ENCODE results near the gene MACROD2. TPM values are rescaled to one million over a fixed set of nuclear protein-coding genes. Genes with fewer than 3 reads are reported as not detected.

MACROD2 gene
- total RNA-seq, 2 donors from 2014 or later, result 8.0 to 19.4 TPM

DNA sequence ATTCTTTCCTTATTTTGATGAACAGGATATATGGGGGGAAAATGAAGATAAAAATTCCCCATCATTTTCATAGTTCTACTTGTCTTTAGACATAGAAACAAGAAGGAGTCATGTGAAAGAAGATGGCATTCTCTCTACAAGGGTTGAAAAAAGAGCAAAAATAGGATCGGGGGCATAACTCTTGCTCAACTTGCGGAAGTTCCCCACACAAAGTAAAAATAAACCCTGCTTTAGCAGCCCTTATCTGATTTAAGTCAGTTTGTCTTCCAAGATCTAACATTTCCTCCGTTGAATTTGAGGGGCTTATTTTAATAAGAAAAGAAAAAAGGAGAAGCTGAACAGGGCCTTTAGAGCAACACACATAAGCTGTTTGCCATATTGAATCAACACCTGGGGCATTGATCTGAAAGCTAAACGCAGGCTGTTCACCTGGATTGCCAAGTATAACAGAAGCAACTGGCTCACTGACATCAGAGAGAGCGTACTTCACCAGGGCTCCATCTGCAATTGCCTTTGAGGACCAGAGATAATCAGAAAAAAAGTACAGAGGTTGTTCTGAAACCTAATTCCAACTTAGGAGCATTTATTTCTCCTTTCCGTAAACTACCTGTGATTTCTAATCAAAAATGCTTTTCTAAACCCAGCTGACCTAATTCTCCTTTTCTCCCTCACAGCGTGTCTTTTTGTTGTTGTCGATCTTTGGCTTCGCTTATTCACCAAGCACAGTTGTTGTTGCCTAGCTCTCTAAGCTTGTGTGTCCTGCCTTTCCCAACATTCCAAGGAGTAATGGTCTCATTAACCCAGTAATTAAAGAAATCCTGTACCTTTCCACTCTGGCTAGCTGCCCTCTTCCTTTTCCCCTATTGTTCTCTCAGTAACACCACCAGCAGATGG, 2010.0 kb downstream of the MACROD2 start:
- H3K4me3 ChIP-seq, result no peak overlapping the region
- intact Hi-C loops (cut with DNase I), result no loop called here
- H3K36me3 ChIP-seq, result no peaks in the 10 kb centered on the region
- 74% methylated on average over 9 of the region's 9 CpGs for WGBS
- H3K9me3 ChIP-seq, result no peaks in the 10 kb centered on the region
- H3K27me3 ChIP-seq (replicated peaks; ENCODE audit: insufficient read depth), result no peaks in the 10 kb centered on the region
- TF ChIP-seq POLR2A (IDR thresholded peaks at IDR 0.05) (no peak), POLR2AphosphoS5 (IDR thresholded peaks at IDR 0.05) (no peak), CTCF (IDR thresholded peaks at IDR 0.05) (no peak)
- DNase-seq (ENCODE audit: low spot score), result no peak
- H3K27ac ChIP-seq, result no peak overlapping the region
- no peaks in the 10 kb centered on the region for H3K4me1 ChIP-seq (replicated peaks)

DNA sequence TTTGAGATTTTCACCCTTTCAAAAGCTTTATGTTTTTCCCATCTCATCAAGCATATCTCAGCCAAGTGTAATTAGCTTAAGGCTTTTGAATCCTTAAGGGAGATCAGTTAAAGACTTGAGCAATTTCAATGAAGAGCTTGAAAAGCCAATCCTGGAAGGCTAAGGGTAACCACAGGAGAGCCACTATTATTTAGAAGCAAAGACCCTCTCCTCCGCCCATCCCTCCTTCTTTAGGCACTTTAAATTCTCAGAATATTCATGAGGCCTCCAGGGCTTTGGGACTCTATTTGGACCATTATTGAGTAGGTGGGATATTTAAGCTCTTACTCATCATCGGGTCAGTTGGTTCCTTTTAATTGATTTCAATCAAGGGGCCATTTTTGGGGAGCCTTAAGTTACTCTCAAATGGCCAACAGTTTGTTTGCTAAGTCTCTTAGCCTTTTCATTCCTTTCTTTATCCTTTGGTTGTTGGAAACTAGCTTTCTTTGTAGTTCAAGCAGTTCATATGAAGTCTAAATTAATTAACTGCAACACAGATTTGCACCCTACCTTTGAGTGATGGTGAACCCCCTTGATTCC, 2010.7 kb downstream of the MACROD2 start:
- Histone ChIP-seq H3K36me3 (no peaks in the 10 kb centered on the region), H3K4me3 (no peak overlapping the region), H3K27me3 (replicated peaks; ENCODE audit: insufficient read depth) (no peaks in the 10 kb centered on the region), H3K9me3 (no peaks in the 10 kb centered on the region), H3K27ac (no peak overlapping the region), H3K4me1 (replicated peaks) (no peaks in the 10 kb centered on the region)
- intact Hi-C loops (cut with DNase I), result no loop called here
- 90% methylated on average over 2 of the region's 2 CpGs for WGBS
- DNase-seq (ENCODE audit: low spot score), result no peak
- TF ChIP-seq POLR2A (IDR thresholded peaks at IDR 0.05) (no peak), CTCF (IDR thresholded peaks at IDR 0.05) (no peak), POLR2AphosphoS5 (IDR thresholded peaks at IDR 0.05) (no peak)

DNA sequence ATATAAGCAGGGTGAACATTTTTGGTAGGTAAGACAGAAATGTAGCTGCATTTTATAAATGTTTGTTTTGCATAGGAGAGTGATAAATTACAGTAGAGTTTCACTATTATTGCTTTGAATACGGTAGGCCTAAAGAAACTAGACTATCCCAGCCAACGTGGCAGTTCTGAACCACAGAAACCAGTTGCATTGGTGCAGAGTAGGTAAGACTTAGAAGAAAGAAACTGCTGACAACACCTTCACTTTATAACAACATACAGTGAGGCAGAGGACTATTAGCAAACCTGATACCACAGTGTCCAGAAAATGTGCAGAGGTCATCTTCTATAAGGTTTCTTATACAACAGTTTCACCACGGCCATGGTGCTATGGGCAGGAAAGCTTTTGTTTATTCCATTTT, 2011.8 kb downstream of the MACROD2 start:
- H3K4me1 ChIP-seq (replicated peaks), result no peaks in the 10 kb centered on the region
- no peak overlapping the region for H3K4me3 ChIP-seq
- no peaks in the 10 kb centered on the region for H3K27me3 ChIP-seq (replicated peaks; ENCODE audit: insufficient read depth)
- TF ChIP-seq POLR2AphosphoS5 (IDR thresholded peaks at IDR 0.05) (no peak), POLR2A (IDR thresholded peaks at IDR 0.05) (no peak), CTCF (IDR thresholded peaks at IDR 0.05) (no peak)
- intact Hi-C loops (cut with DNase I), result no loop called here
- no peak overlapping the region for H3K27ac ChIP-seq
- H3K36me3 ChIP-seq, result no peaks in the 10 kb centered on the region
- no peaks in the 10 kb centered on the region for H3K9me3 ChIP-seq
- no peak for DNase-seq (ENCODE audit: low spot score)
- 67% methylated on average over 3 of the region's 3 CpGs for WGBS

- no peak for DNase-seq (ENCODE audit: low spot score)
- Histone ChIP-seq H3K4me3 (no peak overlapping the region), H3K36me3 (no peaks in the 10 kb centered on the region), H3K27me3 (replicated peaks; ENCODE audit: insufficient read depth) (no peaks in the 10 kb centered on the region), H3K9me3 (no peaks in the 10 kb centered on the region), H3K27ac (no peak overlapping the region), H3K4me1 (replicated peaks) (no peaks in the 10 kb centered on the region)
- intact Hi-C loops (cut with DNase I), result no loop called here
- TF ChIP-seq CTCF (IDR thresholded peaks at IDR 0.05) (no peak), POLR2AphosphoS5 (IDR thresholded peaks at IDR 0.05) (no peak), POLR2A (IDR thresholded peaks at IDR 0.05) (no peak)
- 83% methylated on average over 9 of the region's 9 CpGs for WGBS
These were observed 2012.6 kb downstream of the MACROD2 start for GRCh38 chr20:16007962-16008361.
